HepG2 (cell line): ENCODE results near the gene HAT1. TPM values are rescaled to one million over a fixed set of nuclear protein-coding genes. Genes with fewer than 3 reads are reported as not detected.
"Not testable (repeated sequence)": the region's sequence is repeated elsewhere in the genome, so short reads cannot be mapped to it uniquely, and the experiment has no call there.

Source experiments
- ATAC-seq: fragments of 200-7000 bp; cut with Tn5 transposase; 3 replicates; pipeline ENCODE4 v1.9.1; 2020; ENCODE audit warnings: mild to moderate bottlenecking, moderate library complexity
- BruUV-seq: library from RNA; stranded (reverse); fragments of 400-500 nt; replicated peaks from 2 replicates; lab custom pipeline; 2021; lab: Mats Ljungman, UMichigan
- CTCF ChIA-PET: fragments of 300-600 bp; formaldehyde crosslinking; extraction: SDS; loops from one replicate; lab custom pipeline; 2021; ENCODE audit warnings: low total read pairs, inconsistent platforms, low intra/inter-chr PET ratio; lab: Yijun Ruan, JAX
- POLR2A ChIA-PET: fragments of 350-600 bp; sonication (Branson Sonifier 250); formaldehyde crosslinking; loops from one replicate; lab custom pipeline; 2020; ENCODE audit warnings: antibody characterized with exemption, inconsistent platforms; lab: Yijun Ruan, JAX
- DNase-seq: peaks from one replicate; pipeline ENCODE4 v3.0.0-alpha.2; 2015; ENCODE audit warnings: low spot score
- FAIRE-seq: peaks from 3 replicates; lab custom pipeline; 2011; peaks lifted over from hg19 to GRCh38; lab: Jason Lieb, UNC
- H2AFZ ChIP-seq: one replicate; pipeline ENCODE4 v1.6.1; 2011; ENCODE audit warnings: low read length, inconsistent platforms
- H3K27ac ChIP-seq: fragments of 300-600 bp; 3 replicates; pipeline ENCODE4 v1.8.0; 2011; ENCODE audit warnings: mixed run types, mild to moderate bottlenecking, mixed read lengths, low read length, inconsistent platforms; ENCODE audit not compliant: insufficient read depth; ENCODE audit errors: extremely low read length
- H3K27me3 ChIP-seq, 2 experiments: fragments of 200-600 bp in 1 of 2; 2 replicates in 1 of 2; 3 replicates in 1 of 2; pipeline versions ENCODE4 v1.6.0 to v1.8.0; 2011; ENCODE audit warnings: low read length in 2 of 2, mild to moderate bottlenecking in 2 of 2, moderate library complexity in 2 of 2, inconsistent platforms in 1 of 2; ENCODE audit not compliant: insufficient read depth in 2 of 2, control insufficient read depth in 1 of 2
- H3K36me3 ChIP-seq, 2 experiments: fragments of 200-600 bp in 1 of 2; replicated peaks in 1 of 2; 2 replicates in 1 of 2; 3 replicates in 1 of 2; pipeline versions ENCODE4 v1.5.1 to v1.8.0; 2011; ENCODE audit warnings: low read length in 2 of 2, inconsistent platforms in 1 of 2; ENCODE audit not compliant: insufficient read depth in 2 of 2, control insufficient read depth in 1 of 2
- H3K4me1 ChIP-seq: 2 replicates; pipeline ENCODE4 v1.5.1; 2012; ENCODE audit warnings: low read length, inconsistent platforms; ENCODE audit not compliant: insufficient read depth
- H3K4me2 ChIP-seq: 2 replicates; pipeline ENCODE4 v1.6.0; 2011; ENCODE audit warnings: low read depth, low read length, inconsistent platforms
- H3K4me3 ChIP-seq, 3 experiments: fragments of 200-600 bp in 1 of 3; sonication (generic), shearing (Covaris generic) in 1 of 3; replicated peaks in 1 of 3; 2 replicates each; pipeline ENCODE4 v1.5.1; 2011 to 2016; ENCODE audit warnings: low read length in 3 of 3, inconsistent platforms in 2 of 3, low read depth in 2 of 3, mild to moderate bottlenecking in 2 of 3, control low read depth in 1 of 3, mixed read lengths in 1 of 3; ENCODE audit not compliant: insufficient read depth in 1 of 3
- H3K79me2 ChIP-seq: one replicate; pipeline ENCODE4 v1.6.1; 2011; ENCODE audit warnings: low read length, inconsistent platforms; ENCODE audit not compliant: insufficient read depth
- H3K9ac ChIP-seq: 2 replicates; pipeline ENCODE4 v1.6.0; 2011; ENCODE audit warnings: mild to moderate bottlenecking, low read depth, low read length, inconsistent platforms; ENCODE audit not compliant: insufficient read depth
- H3K9me3 ChIP-seq: 2 replicates; pipeline ENCODE4 v1.5.1; 2012; ENCODE audit warnings: mild to moderate bottlenecking, low read length
- H4K20me1 ChIP-seq: 2 replicates; pipeline ENCODE4 v1.6.0; 2011; ENCODE audit warnings: inconsistent platforms, mild to moderate bottlenecking, low read length, moderate library complexity; ENCODE audit not compliant: insufficient read depth
- AGO2 ChIP-seq: fragments of 200-400 bp; formaldehyde crosslinking; optimal IDR thresholded peaks from 2 replicates; pipeline ENCODE3; 2017; ENCODE audit warnings: mild to moderate bottlenecking, low read depth, low read length, moderate library complexity
- E2F5 ChIP-seq: sonication (generic); formaldehyde crosslinking; conservative IDR thresholded peaks from 2 replicates; pipeline ENCODE4 v1.4.0; 2020; ENCODE audit warnings: missing genetic modification reagents
- EP300 ChIP-seq, 3 experiments: sonication (generic) in 1 of 3; formaldehyde crosslinking in 1 of 3; IDR thresholded peaks; 2 replicates each; pipeline versions ENCODE4 v1.5.1 to v1.6.1; 2011 to 2020; ENCODE audit warnings: low read depth in 2 of 3, low read length in 2 of 3, borderline replicate concordance in 1 of 3, improper control_type of control experiment in 1 of 3, mild to moderate bottlenecking in 1 of 3, missing genetic modification reagents in 1 of 3, moderate library complexity in 1 of 3
- MBD4 ChIP-seq: IDR thresholded peaks from 2 replicates; pipeline ENCODE4 v1.6.1; 2012; ENCODE audit warnings: low read length, inconsistent platforms, borderline replicate concordance
- MEIS2 ChIP-seq: sonication (generic); formaldehyde crosslinking; IDR thresholded peaks from 2 replicates; pipeline ENCODE4 v1.9.0; 2021; ENCODE audit warnings: mild to moderate bottlenecking, missing genetic modification reagents
- PAWR ChIP-seq: sonication (generic); formaldehyde crosslinking; IDR thresholded peaks from 2 replicates; pipeline ENCODE4 v1.4.0; 2020; ENCODE audit warnings: missing genetic modification reagents, mild to moderate bottlenecking, borderline replicate concordance
- PTBP1 ChIP-seq: fragments of 200-400 bp; formaldehyde crosslinking; IDR thresholded peaks from 2 replicates; pipeline ENCODE4 v1.6.1; 2018; ENCODE audit warnings: low read length, low read depth; ENCODE audit not compliant: poor library complexity, severe bottlenecking
- RCOR2 ChIP-seq: IDR thresholded peaks from 2 replicates; pipeline ENCODE4 v1.6.1; 2016; ENCODE audit warnings: missing biosample characterization, missing genetic modification reagents
- SMAD3 ChIP-seq: sonication (generic); formaldehyde crosslinking; IDR thresholded peaks from 2 replicates; pipeline ENCODE4 v1.4.0; 2020; ENCODE audit warnings: missing genetic modification reagents
- SNAPC5 ChIP-seq: sonication (generic); formaldehyde crosslinking; IDR thresholded peaks from 2 replicates; pipeline ENCODE4 v1.8.1; 2023; ENCODE audit warnings: mild to moderate bottlenecking, missing genetic modification reagents, borderline replicate concordance
- SOX6 ChIP-seq, 2 experiments: fragments of 450-650 bp in 1 of 2; sonication (generic) in 1 of 2; formaldehyde crosslinking in 1 of 2; IDR thresholded peaks; 2 replicates each; pipeline versions ENCODE4 v1.4.0 to v1.6.1; 2017 to 2020; ENCODE audit warnings: antibody characterized with exemption in 1 of 2, mild to moderate bottlenecking in 1 of 2, missing genetic modification reagents in 1 of 2
- ZBTB20 ChIP-seq: sonication (generic); formaldehyde crosslinking; IDR thresholded peaks from 2 replicates; pipeline ENCODE4 v1.8.1; 2023; ENCODE audit warnings: missing genetic modification reagents, low read depth, mild to moderate bottlenecking, borderline replicate concordance
- ZNF441 ChIP-seq: sonication (generic); formaldehyde crosslinking; IDR thresholded peaks from 2 replicates; pipeline ENCODE4 v1.7.0; 2021; ENCODE audit warnings: missing genetic modification reagents, borderline replicate concordance
- WGBS: methylation state at CpG from one replicate; pipeline ENCODE4 v1.1.6; 2017; ENCODE audit warnings: low lambda C conversion rate; 5-methylcytosine and 5-hydroxymethylcytosine counted together
- in situ Hi-C: cut with HindIII; loops from 2 replicates; pipeline ENCODE4 v1.10.0; 2017; ENCODE audit warnings: low pct_unique_long_range_greater_than_20kb; ENCODE audit not compliant: extremely low pct_ligation_motif_present
- intact Hi-C: fragments of 100-400 bp; cut with micrococcal nuclease; formaldehyde crosslinking; loops from one replicate; pipeline ENCODE4 v1.10.0; 2022; ENCODE audit not compliant: unreplicated experiment
- polyA plus RNA-seq, 8 experiments: library from polyadenylated mRNA; depleted of rRNA in 3 of 8; stranded (reverse) in 7 of 8; unstranded in 1 of 8; fragments of >200 nt; fragmentation: Illumina TruSeq in 4 of 8; extraction: Trizol in 4 of 8; gene quantifications; 2 replicates each; pipeline versions ENCODE4 v1.2.1 to v1.2.3, GENCODE V29; 2011 to 2016; ENCODE audit warnings: low read depth in 4 of 8, missing spikeins in 1 of 8, mixed read lengths in 1 of 8; ENCODE audit not compliant: insufficient read depth in 1 of 8
- total RNA-seq, 5 experiments: library from RNA; depleted of rRNA; stranded (reverse); fragments of >200 nt; fragmentation: Illumina TruSeq; extraction: Trizol; gene quantifications; 2 replicates each; pipeline ENCODE4 v1.2.3, GENCODE V29; 2016; ENCODE audit warnings: low read depth in 1 of 5
- TF ChIP-seq, protein P1 (sequence below): sonication (generic); formaldehyde crosslinking; IDR thresholded peaks from 2 replicates; pipeline ENCODE4 v1.8.0; 2022; ENCODE audit warnings: mild to moderate bottlenecking, missing genetic modification reagents, moderate library complexity

Gene HAT1
- total and polyA plus RNA-seq, 2 of the 13 experiments (the other 11 are each of a cell fraction or from before 2014, with no cell fraction given) = 45.4 to 119 TPM

DNA sequence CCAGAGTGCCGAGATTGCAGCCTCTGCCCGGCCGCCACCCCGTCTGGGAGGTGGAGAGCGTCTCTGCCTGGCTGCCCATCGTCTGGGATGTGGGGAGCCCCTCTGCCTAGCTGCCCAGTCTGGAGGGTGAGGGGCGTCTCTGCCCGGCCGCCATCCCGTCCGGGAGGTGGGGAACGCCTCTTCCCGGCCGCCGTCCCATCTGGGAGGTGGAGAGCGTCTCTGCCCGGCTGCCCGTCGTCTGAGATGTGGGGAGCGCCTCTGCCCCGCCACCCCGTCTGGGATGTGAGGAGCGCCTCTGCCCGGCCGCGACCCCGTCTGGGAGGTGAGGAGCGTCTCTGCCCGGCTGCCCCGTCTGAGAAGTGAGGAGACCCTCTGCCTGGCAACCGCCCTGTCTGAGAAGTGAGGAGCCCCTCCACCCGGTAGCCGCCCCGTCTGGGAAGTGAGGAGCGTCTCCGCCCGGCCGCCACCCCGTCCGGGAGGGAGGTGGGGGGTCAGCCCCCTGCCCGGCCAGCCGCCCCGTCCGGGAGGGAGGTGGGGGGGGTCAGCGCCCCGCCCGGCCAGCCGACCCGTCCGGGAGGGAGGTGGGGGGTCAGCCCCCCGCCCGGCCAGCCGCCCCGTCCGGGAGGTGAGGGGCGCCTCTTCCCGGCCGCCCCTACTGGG lies 22.5 kb upstream of the HAT1 start:
- H3K36me3 ChIP-seq, H4K20me1 ChIP-seq, H3K27me3 ChIP-seq, H3K27ac ChIP-seq, H3K79me2 ChIP-seq, FAIRE-seq, H3K9ac ChIP-seq, H3K4me2 ChIP-seq, POLR2A ChIA-PET, CTCF ChIA-PET, ATAC-seq, BruUV-seq, DNase-seq, intact Hi-C loops, H2AFZ ChIP-seq, in situ Hi-C loops, H3K9me3 ChIP-seq, H3K4me3 ChIP-seq: not testable (repeated sequence)
- peaks cover 17% of the 10 kb centered on the region for H3K4me1 ChIP-seq
- 92% methylated on average over 14 of the region's 58 CpGs for WGBS

GRCh38 chr2:171902840-171903420 lies 19.3 kb upstream of the HAT1 start:
- no peaks in the 10 kb centered on the region for H4K20me1 ChIP-seq
- DNase-seq (no peak), ATAC-seq (no peak), FAIRE-seq (no peak)
- H3K9me3 ChIP-seq = peaks cover 7% of the 10 kb centered on the region
- no peak overlapping the region for H3K9ac ChIP-seq
- H3K79me2 ChIP-seq = no peaks in the 10 kb centered on the region
- ChIA-PET CTCF (no interaction called here), POLR2A (no interaction called here)
- H3K4me2 ChIP-seq = no peak overlapping the region
- no peaks in the 10 kb centered on the region for H3K36me3 ChIP-seq
- H3K4me3 ChIP-seq = no peak overlapping the region
- H2AFZ ChIP-seq = no peak overlapping the region
- no peak overlapping the region for H3K27ac ChIP-seq
- H3K4me1 ChIP-seq = 0 out of 2 replicates have a peak, but pooled peaks cover under 1% of the 10 kb centered on the region
- in situ Hi-C loops (no loop called here), intact Hi-C loops (no loop called here)
- no TSS peak for BruUV-seq
- peaks cover 0 to 7% of the 10 kb centered on the region in 2 experiments; a peak in 2 of 5 replicates for H3K27me3 ChIP-seq
- 0% methylated on average over 2 of the region's 2 CpGs for WGBS
- TF ChIP-seq MEIS2 = no peak
- TF ChIP-seq PTBP1 = no peak
- no peak for TF ChIP-seq AGO2
- TF ChIP-seq E2F5 = no peak
- no peak for TF ChIP-seq SNAPC5
- TF ChIP-seq PAWR (CRISPR knock-in tag) = no peak
- no peak for TF ChIP-seq EP300 (IDR thresholded peaks at IDR 0.05; ENCODE audit: low read depth in 2 of 2, low read length in 2 of 2)
- TF ChIP-seq EP300 (CRISPR knock-in tag; IDR thresholded peaks at IDR 0.05; ENCODE audit: borderline replicate concordance) = no peak
- no peak for TF ChIP-seq MBD4
- TF ChIP-seq ZBTB20 (CRISPR knock-in tag) = no peak
- no peak for TF ChIP-seq ZNF441
- TF ChIP-seq SOX6 (IDR thresholded peaks at IDR 0.05) = no peak
- no peak for TF ChIP-seq SOX6 (CRISPR knock-in tag; IDR thresholded peaks at IDR 0.05)
- TF ChIP-seq RCOR2 (CRISPR knock-in tag) = no peak
- TF ChIP-seq, protein P1, sequence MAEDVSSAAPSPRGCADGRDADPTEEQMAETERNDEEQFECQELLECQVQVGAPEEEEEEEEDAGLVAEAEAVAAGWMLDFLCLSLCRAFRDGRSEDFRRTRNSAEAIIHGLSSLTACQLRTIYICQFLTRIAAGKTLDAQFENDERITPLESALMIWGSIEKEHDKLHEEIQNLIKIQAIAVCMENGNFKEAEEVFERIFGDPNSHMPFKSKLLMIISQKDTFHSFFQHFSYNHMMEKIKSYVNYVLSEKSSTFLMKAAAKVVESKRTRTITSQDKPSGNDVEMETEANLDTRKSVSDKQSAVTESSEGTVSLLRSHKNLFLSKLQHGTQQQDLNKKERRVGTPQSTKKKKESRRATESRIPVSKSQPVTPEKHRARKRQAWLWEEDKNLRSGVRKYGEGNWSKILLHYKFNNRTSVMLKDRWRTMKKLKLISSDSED (CRISPR knock-in tag) = no peak
- no peak for TF ChIP-seq SMAD3 (CRISPR knock-in tag)
